Measurements from ENCODE around the gene CARHSP1. TPM values are rescaled to one million over a fixed set of nuclear protein-coding genes. Genes with fewer than 3 reads are reported as not detected.

The CARHSP1 gene
- total and polyA plus RNA-seq, 8 donors: 19.8 to 78.7 (median 32.3) TPM

- H3K36me3 ChIP-seq: peaks cover 0 to 27% (median 9%) of the 10 kb centered on the region in 3 donors
- ATAC-seq (no peak), DNase-seq (peak in 2 of 6 donors; percentile 33 to 37), FAIRE-seq (no peak)
- intact Hi-C loops (cut with DNase I): no loop called here
- TF ChIP-seq CTCF (IDR thresholded peaks at IDR 0.05): no peak
- H3K4me1 ChIP-seq: no peaks in the 10 kb centered on the region
- H3K9me3 ChIP-seq: no peaks in the 10 kb centered on the region
- H3K27me3 ChIP-seq: no peaks in the 10 kb centered on the region
- 94 to 95% methylated on average over 9 of the region's 9 CpGs for WGBS, 2 donors
- no peak overlapping the region for H3K4me3 ChIP-seq
- H3K27ac ChIP-seq: no peak overlapping the region
These were observed 14.4 kb downstream of the CARHSP1 start for GRCh38 chr16:8854298-8854948.

- intact Hi-C loops (cut with DNase I): no loop called here
- Histone ChIP-seq H3K4me3 (no peak overlapping the region), H3K27me3 (no peaks in the 10 kb centered on the region), H3K27ac (no peak overlapping the region), H3K36me3 (peaks cover 0 to 34% (median 9%) of the 10 kb centered on the region in 3 donors), H3K4me1 (no peaks in the 10 kb centered on the region), H3K9me3 (no peaks in the 10 kb centered on the region)
- TF ChIP-seq CTCF (IDR thresholded peaks at IDR 0.05): no peak
- no peak for FAIRE-seq
- no peak for ATAC-seq
- WGBS, 2 donors: 92 to 94% methylated on average over 7 of the region's 7 CpGs
- peak in 1 of 6 donors; percentile 16 for DNase-seq
These were observed 15.2 kb downstream of the CARHSP1 start for GRCh38 chr16:8853611-8854010.

- H3K9me3 ChIP-seq: no peaks in the 10 kb centered on the region
- H3K27ac ChIP-seq: no peak overlapping the region
- 75 to 85% methylated on average over 7 of the region's 7 CpGs for WGBS, 2 donors
- ATAC-seq (no peak), FAIRE-seq (no peak), DNase-seq (peak in 2 of 6 donors; percentile 9 to 30)
- intact Hi-C loops (cut with DNase I): no loop called here
- H3K27me3 ChIP-seq: no peaks in the 10 kb centered on the region
- no peak for TF ChIP-seq CTCF (IDR thresholded peaks at IDR 0.05)
- H3K4me1 ChIP-seq: no peaks in the 10 kb centered on the region
- no peak overlapping the region for H3K4me3 ChIP-seq
- peaks cover 0 to 34% (median 9%) of the 10 kb centered on the region in 3 donors for H3K36me3 ChIP-seq
These were observed 15.7 kb downstream of the CARHSP1 start for GRCh38 chr16:8853150-8853549.

- no peaks in the 10 kb centered on the region for H3K27me3 ChIP-seq
- H3K36me3 ChIP-seq: peaks cover 0 to 32% (median 9%) of the 10 kb centered on the region in 3 donors
- ATAC-seq (no peak), DNase-seq (peak in 2 of 6 donors; percentile 25 to 29), FAIRE-seq (no peak)
- WGBS, 2 donors: 81 to 85% methylated on average over 8 of the region's 8 CpGs
- H3K27ac ChIP-seq: no peak overlapping the region
- intact Hi-C loops (cut with DNase I): no loop called here
- TF ChIP-seq CTCF (IDR thresholded peaks at IDR 0.05): no peak
- no peaks in the 10 kb centered on the region for H3K9me3 ChIP-seq
- H3K4me3 ChIP-seq: no peak overlapping the region
- H3K4me1 ChIP-seq: no peaks in the 10 kb centered on the region
These were observed 16.3 kb downstream of the CARHSP1 start for GRCh38 chr16:8852534-8852933.

- DNase-seq (peak in 2 of 6 donors; percentile 31 to 41), ATAC-seq (no peak), FAIRE-seq (no peak)
- no peak for TF ChIP-seq CTCF (IDR thresholded peaks at IDR 0.05)
- Histone ChIP-seq H3K36me3 (peaks cover 0 to 32% (median 9%) of the 10 kb centered on the region in 3 donors), H3K9me3 (no peaks in the 10 kb centered on the region), H3K27me3 (no peaks in the 10 kb centered on the region), H3K27ac (no peak overlapping the region), H3K4me3 (no peak overlapping the region), H3K4me1 (no peaks in the 10 kb centered on the region)
- intact Hi-C loops (cut with DNase I): no loop called here
- WGBS, 2 donors: 90 to 91% methylated on average over 8 of the region's 8 CpGs
These were observed 16.9 kb downstream of the CARHSP1 start for GRCh38 chr16:8851761-8852403.

Data from pancreas (tissue), 10 donors.